ENCODE data around the gene OR2V2.
"Not testable (repeated sequence)": the region's sequence is repeated elsewhere in the genome, so short reads cannot be mapped to it uniquely, and the experiment has no call there.

OR2V2 gene

GRCh38 chr5:181168595-181169118, 21.3 kb downstream of the OR2V2 start:
- peak overlapping the region; percentile 17 for H3K4me3 ChIP-seq (ENCODE audit: low read depth, low read length)

GRCh38 chr5:181169459-181170236, 22.3 kb downstream of the OR2V2 start:
- H3K4me3 ChIP-seq (ENCODE audit: low read depth, low read length): peak overlapping the region; percentile 57

- peak overlapping the region; percentile 57 for H3K4me3 ChIP-seq (ENCODE audit: low read depth, low read length)
Observed at GRCh38 chr5:181170237-181170825, 22.9 kb downstream of the OR2V2 start.

- H3K4me3 ChIP-seq (ENCODE audit: low read depth, low read length): no peak overlapping the region
Observed at GRCh38 chr5:181170996-181171395, 23.6 kb downstream of the OR2V2 start.

GRCh38 chr5:181171782-181172181, 24.4 kb downstream of the OR2V2 start:
- H3K4me3 ChIP-seq (ENCODE audit: low read depth, low read length): no peak overlapping the region

GRCh38 chr5:181173027-181173419, 25.6 kb downstream of the OR2V2 start:
- H3K4me3 ChIP-seq (ENCODE audit: low read depth, low read length): peak overlapping the region; percentile 73

- H3K4me3 ChIP-seq (ENCODE audit: low read depth, low read length): peak overlapping the region; percentile 73
Observed at GRCh38 chr5:181173420-181174342, 26.3 kb downstream of the OR2V2 start.

GRCh38 chr5:181176254-181176952, 29.0 kb downstream of the OR2V2 start:
- H3K4me3 ChIP-seq (ENCODE audit: low read depth, low read length): no peak overlapping the region

- not testable (repeated sequence) for H3K4me3 ChIP-seq (ENCODE audit: low read depth, low read length)
Observed at GRCh38 chr5:181177559-181177958, 30.2 kb downstream of the OR2V2 start.

GRCh38 chr5:181181650-181182565, 34.5 kb downstream of the OR2V2 start:
- H3K4me3 ChIP-seq (ENCODE audit: low read depth, low read length): no peak overlapping the region

GRCh38 chr5:181182651-181183050, 35.3 kb downstream of the OR2V2 start:
- H3K4me3 ChIP-seq (ENCODE audit: low read depth, low read length): no peak overlapping the region

GRCh38 chr5:181184845-181185216, 37.4 kb downstream of the OR2V2 start:
- H3K4me3 ChIP-seq (ENCODE audit: low read depth, low read length): no peak overlapping the region

- no peak overlapping the region for H3K4me3 ChIP-seq (ENCODE audit: low read depth, low read length)
Observed at GRCh38 chr5:181185560-181185959, 38.2 kb downstream of the OR2V2 start.

GRCh38 chr5:181186022-181186421, 38.6 kb downstream of the OR2V2 start:
- H3K4me3 ChIP-seq (ENCODE audit: low read depth, low read length): no peak overlapping the region

- H3K4me3 ChIP-seq (ENCODE audit: low read depth, low read length): peak overlapping the region; percentile 71
Observed at GRCh38 chr5:181186986-181187499, 39.7 kb downstream of the OR2V2 start.

- H3K4me3 ChIP-seq (ENCODE audit: low read depth, low read length): peak overlapping the region; percentile 71
Observed at GRCh38 chr5:181187500-181188213, 40.3 kb downstream of the OR2V2 start.

- peak overlapping the region; percentile 66 for H3K4me3 ChIP-seq (ENCODE audit: low read depth, low read length)
Observed at GRCh38 chr5:181188700-181189362, 41.4 kb downstream of the OR2V2 start.

GRCh38 chr5:181189363-181189961, 42.1 kb downstream of the OR2V2 start:
- H3K4me3 ChIP-seq (ENCODE audit: low read depth, low read length): peak overlapping the region; percentile 66

Measured in iPS-11a (cell line).